H1 (cell line): ENCODE results near the gene EBF3. TPM values are rescaled to one million over a fixed set of nuclear protein-coding genes. Genes with fewer than 3 reads are reported as not detected.

Source experiments
- CTCF ChIA-PET: fragments of 300-600 bp; sonication (Branson Sonifier 250); formaldehyde crosslinking; loops from one replicate; lab custom pipeline; 2021; ENCODE audit not compliant: partially characterized antibody; lab: Charles Lee
- POLR2A ChIA-PET: fragments of 300-600 bp; sonication (Branson Sonifier 250); formaldehyde crosslinking; loops from one replicate; lab custom pipeline; 2021; ENCODE audit warnings: inconsistent platforms; ENCODE audit not compliant: partially characterized antibody; lab: Charles Lee
- DNase-seq, 2 experiments: peaks; one replicate each; pipeline versions ENCODE4 v3.0.0 to v3.0.0-alpha.2; 2010 to 2022; ENCODE audit warnings: low spot score in 2 of 2, low read depth in 1 of 2, mixed read lengths in 1 of 2
- FAIRE-seq: peaks from 2 replicates; lab custom pipeline; 2011; peaks lifted over from hg19 to GRCh38; lab: Jason Lieb, UNC
- H2AFZ ChIP-seq: 2 replicates; pipeline ENCODE4 v1.8.1; 2012; ENCODE audit warnings: low read length, inconsistent platforms
- H2AK5ac ChIP-seq: 2 replicates; pipeline ENCODE4 v1.6.1; 2013; ENCODE audit warnings: low read depth, low read length
- H2BK120ac ChIP-seq: replicated peaks from 2 replicates; pipeline ENCODE3; 2013; ENCODE audit warnings: low read depth, low read length, inconsistent platforms
- H2BK12ac ChIP-seq: 2 replicates; pipeline ENCODE4 v1.6.1; 2013; ENCODE audit warnings: low read depth, low read length
- H2BK15ac ChIP-seq: 2 replicates; pipeline ENCODE4 v1.6.1; 2013; ENCODE audit warnings: low read length
- H2BK20ac ChIP-seq: 2 replicates; pipeline ENCODE4 v1.6.1; 2013; ENCODE audit warnings: low read length
- H2BK5ac ChIP-seq: 2 replicates; pipeline ENCODE4 v1.6.1; 2013; ENCODE audit warnings: low read depth, low read length
- H3K14ac ChIP-seq: 2 replicates; pipeline ENCODE4 v1.6.1; 2013; ENCODE audit warnings: inconsistent platforms; ENCODE audit not compliant: insufficient read length
- H3K18ac ChIP-seq: 2 replicates; pipeline ENCODE4 v1.6.1; 2013; ENCODE audit warnings: low read length; ENCODE audit errors: extremely low read depth
- H3K23ac ChIP-seq: 2 replicates; pipeline ENCODE4 v1.6.1; 2013; ENCODE audit warnings: inconsistent platforms; ENCODE audit not compliant: insufficient read length
- H3K23me2 ChIP-seq: 2 replicates; pipeline ENCODE4 v1.6.1; 2013; ENCODE audit warnings: low read depth, low read length
- H3K27ac ChIP-seq: 2 replicates; pipeline ENCODE4 v1.6.1; 2011; ENCODE audit warnings: low read depth, low read length, inconsistent platforms
- H3K27me3 ChIP-seq, 4 experiments: replicated peaks in 1 of 4; 1 replicate in 1 of 4; 2 replicates in 3 of 4; pipeline versions ENCODE4 v1.6.1 to v1.8.1; 2011 to 2013; ENCODE audit warnings: low read length in 3 of 4, mild to moderate bottlenecking in 3 of 4, inconsistent platforms in 2 of 4, mixed read lengths in 2 of 4, moderate library complexity in 1 of 4; ENCODE audit not compliant: control insufficient read depth in 3 of 4, insufficient read depth in 3 of 4; ENCODE audit errors: extremely low read depth in 1 of 4
- H3K36me3 ChIP-seq, 4 experiments: 2 replicates each; pipeline versions ENCODE4 v1.6.1 to v1.8.1; 2011 to 2013; ENCODE audit warnings: mild to moderate bottlenecking in 4 of 4, low read length in 3 of 4, moderate library complexity in 2 of 4, control low read depth in 1 of 4, inconsistent platforms in 1 of 4; ENCODE audit not compliant: insufficient read depth in 4 of 4, control insufficient read depth in 2 of 4
- H3K4ac ChIP-seq: replicated peaks from 2 replicates; pipeline ENCODE3; 2013; ENCODE audit warnings: low read length, low read depth, mixed read lengths, inconsistent platforms; ENCODE audit not compliant: insufficient read length
- H3K4me1 ChIP-seq, 4 experiments: replicated peaks in 1 of 4; 1 replicate in 1 of 4; 2 replicates in 3 of 4; pipeline versions ENCODE4 v1.6.1 to v1.8.1; 2011 to 2013; ENCODE audit warnings: low read length in 3 of 4, inconsistent platforms in 2 of 4, mixed read lengths in 1 of 4; ENCODE audit not compliant: insufficient read depth in 4 of 4, control insufficient read depth in 3 of 4
- H3K4me2 ChIP-seq, 2 experiments: 2 replicates each; pipeline versions ENCODE4 v1.6.1 to v1.8.1; 2011 to 2013; ENCODE audit warnings: low read depth in 2 of 2, low read length in 2 of 2, control low read depth in 1 of 2, inconsistent platforms in 1 of 2, mild to moderate bottlenecking in 1 of 2; ENCODE audit not compliant: insufficient read depth in 1 of 2
- H3K4me3 ChIP-seq, 4 experiments: fragments of 200-600, 300-600 bp in 1 of 4; sonication (generic), shearing (Covaris generic), sonication (Bioruptor Twin) in 1 of 4; 2 replicates each; pipeline versions ENCODE4 v1.5.1 to v1.8.1; 2011 to 2016; ENCODE audit warnings: low read length in 4 of 4, low read depth in 3 of 4, control low read depth in 2 of 4, inconsistent platforms in 2 of 4, mild to moderate bottlenecking in 2 of 4, mixed read lengths in 1 of 4, moderate library complexity in 1 of 4; ENCODE audit not compliant: insufficient read depth in 2 of 4; ENCODE audit errors: extremely low read depth in 1 of 4
- H3K56ac ChIP-seq: replicated peaks from 2 replicates; pipeline ENCODE3; 2013; ENCODE audit warnings: low read depth, mild to moderate bottlenecking, mixed read lengths, low read length, inconsistent platforms; ENCODE audit not compliant: insufficient read length
- H3K79me1 ChIP-seq: 2 replicates; pipeline ENCODE4 v1.6.1; 2013; ENCODE audit warnings: low read depth, low read length, control low read depth
- H3K79me2 ChIP-seq, 2 experiments: 2 replicates each; pipeline versions ENCODE4 v1.6.1 to v1.8.1; 2012 to 2013; ENCODE audit warnings: low read length in 2 of 2, mild to moderate bottlenecking in 2 of 2, inconsistent platforms in 1 of 2; ENCODE audit not compliant: insufficient read depth in 2 of 2, control insufficient read depth in 1 of 2
- H3K9ac ChIP-seq, 4 experiments: replicated peaks in 1 of 4; 1 replicate in 1 of 4; 2 replicates in 3 of 4; pipeline versions ENCODE4 v1.6.1 to v1.8.1; 2011 to 2013; ENCODE audit warnings: low read depth in 3 of 4, low read length in 3 of 4, control low read depth in 2 of 4, mild to moderate bottlenecking in 2 of 4, moderate library complexity in 2 of 4, inconsistent platforms in 1 of 4; ENCODE audit errors: extremely low read depth in 1 of 4
- H3K9me3 ChIP-seq, 2 experiments: 2 replicates each; pipeline versions ENCODE4 v1.6.1 to v1.8.1; 2012 to 2013; ENCODE audit warnings: mild to moderate bottlenecking in 2 of 2, moderate library complexity in 2 of 2, control low read depth in 1 of 2, inconsistent platforms in 1 of 2, low read depth in 1 of 2, low read length in 1 of 2, mixed read lengths in 1 of 2; ENCODE audit not compliant: insufficient read depth in 2 of 2
- H4K20me1 ChIP-seq, 2 experiments: replicated peaks in 1 of 2; 2 replicates each; pipeline versions ENCODE3 to v1.8.1; 2011 to 2013; ENCODE audit warnings: inconsistent platforms in 2 of 2, low read length in 2 of 2, mild to moderate bottlenecking in 1 of 2; ENCODE audit not compliant: insufficient read depth in 2 of 2, control insufficient read depth in 1 of 2
- H4K5ac ChIP-seq: 2 replicates; pipeline ENCODE4 v1.6.1; 2013; ENCODE audit warnings: low read length, low read depth, mixed read lengths, inconsistent platforms; ENCODE audit not compliant: insufficient read length
- H4K8ac ChIP-seq: 2 replicates; pipeline ENCODE4 v1.8.0; 2013; ENCODE audit warnings: mild to moderate bottlenecking, moderate library complexity, low read length, inconsistent platforms; ENCODE audit not compliant: insufficient read depth; ENCODE audit errors: extremely low read depth
- H4K91ac ChIP-seq: replicated peaks from 2 replicates; pipeline ENCODE3; 2013; ENCODE audit warnings: low read length, mixed read lengths, inconsistent platforms; ENCODE audit not compliant: insufficient read length
- ASH2L ChIP-seq: fragments of 200-600, 300-600 bp; sonication (generic); IDR thresholded peaks from one replicate; pipeline ENCODE4 v1.7.1; 2017; ENCODE audit warnings: low read length
- CTBP2 ChIP-seq: IDR thresholded peaks from 2 replicates; pipeline ENCODE4 v1.7.0; 2011; ENCODE audit warnings: borderline replicate concordance, mild to moderate bottlenecking, moderate library complexity, mixed read lengths, low read length; ENCODE audit not compliant: insufficient read depth, insufficient read length
- EP300 ChIP-seq, 2 experiments: IDR thresholded peaks; 1 replicate in 1 of 2; 2 replicates in 1 of 2; pipeline ENCODE4 v1.6.1; 2011 to 2012; ENCODE audit warnings: low read depth in 2 of 2, low read length in 2 of 2, mild to moderate bottlenecking in 2 of 2, borderline replicate concordance in 1 of 2, inconsistent platforms in 1 of 2, moderate library complexity in 1 of 2
- GABPA ChIP-seq: IDR thresholded peaks from 2 replicates; pipeline ENCODE4 v1.6.1; 2011; ENCODE audit warnings: mild to moderate bottlenecking, low read length, moderate library complexity, borderline replicate concordance; ENCODE audit not compliant: insufficient read depth
- NRF1 ChIP-seq: IDR thresholded peaks from 2 replicates; pipeline ENCODE4 v1.6.1; 2011; ENCODE audit warnings: mild to moderate bottlenecking, low read depth, low read length, improper control_type of control experiment
- SP1 ChIP-seq: IDR thresholded peaks from 2 replicates; pipeline ENCODE4 v1.6.1; 2011; ENCODE audit warnings: low read depth, low read length
- SRF ChIP-seq: IDR thresholded peaks from 2 replicates; pipeline ENCODE4 v1.6.1; 2011; ENCODE audit warnings: mild to moderate bottlenecking, low read depth, low read length, moderate library complexity
- TAF1 ChIP-seq: IDR thresholded peaks from 2 replicates; pipeline ENCODE4 v1.6.1; 2011; ENCODE audit warnings: mild to moderate bottlenecking, low read depth, low read length
- TBP ChIP-seq: IDR thresholded peaks from 2 replicates; pipeline ENCODE4 v1.6.1; 2011; ENCODE audit warnings: low read depth, low read length, improper control_type of control experiment
- ZNF274 ChIP-seq: IDR thresholded peaks from 2 replicates; pipeline ENCODE4 v1.7.0; 2012; ENCODE audit warnings: low read length, borderline replicate concordance; ENCODE audit errors: extremely low read depth
- WGBS, 2 experiments: shearing (Covaris generic) in 1 of 2; methylation state at CpG; one replicate each; pipeline versions ENCODE4 v1.1.6 to v1.1.7; 2013 to 2015; ENCODE audit warnings: low lambda C conversion rate in 2 of 2, mixed read lengths in 2 of 2, inconsistent platforms in 1 of 2, low coverage in 1 of 2, missing lambda C conversion rate in 1 of 2; ENCODE audit not compliant: insufficient replicate concordance in 2 of 2, insufficient coverage in 1 of 2, insufficient read length in 1 of 2; ENCODE audit errors: extremely low coverage in 1 of 2, missing lambda C conversion rate in 1 of 2; 5-methylcytosine and 5-hydroxymethylcytosine counted together
- polyA plus RNA-seq, 7 experiments: library from polyadenylated mRNA; depleted of rRNA in 3 of 7; stranded (reverse) in 5 of 7; unstranded in 2 of 7; fragments of >200 nt in 5 of 7; fragments of 200-250 nt in 2 of 7; gene quantifications; 1 replicate in 5 of 7; 2 replicates in 1 of 7; 4 replicates in 1 of 7; pipeline versions ENCODE4 v1.2.1 to v1.2.3, GENCODE V29; 2011 to 2013; ENCODE audit warnings: missing spikeins in 2 of 7, mixed read lengths in 2 of 7
- total RNA-seq: library from RNA; stranded (reverse); fragmentation: NEBNext Ultra II Directional; extraction: Animal tissue kit (Norgen Biotek cat#: 25700); gene quantifications from 2 replicates; pipeline ENCODE4 v1.2.1, GENCODE V29; 2021

EBF3 gene
- total and polyA plus RNA-seq, 2 of the 8 experiments (the other 6 are each of a cell fraction or from before 2014, with no cell fraction given), result 0.08 to 0.26 TPM

- Histone ChIP-seq H3K56ac (no peak overlapping the region), H2AK5ac (no peak overlapping the region), H4K8ac (no peak overlapping the region), H4K20me1 (no peaks in the 10 kb centered on the region), H3K9me3 (no peaks in the 10 kb centered on the region), H3K79me1 (no peaks in the 10 kb centered on the region), H2BK5ac (no peak overlapping the region), H3K36me3 (no peaks in the 10 kb centered on the region), H3K4ac (no peak overlapping the region), H3K27ac (no peak overlapping the region), H3K14ac (no peak overlapping the region), H2BK12ac (no peak overlapping the region), H4K91ac (no peak overlapping the region), H3K9ac (no peak overlapping the region), H3K27me3 (no peaks in the 10 kb centered on the region), H2AFZ (no peak overlapping the region), H3K4me1 (no peaks in the 10 kb centered on the region), H3K18ac (no peak overlapping the region), H3K4me2 (no peak overlapping the region), H4K5ac (no peak overlapping the region), H3K23ac (no peak overlapping the region), H3K4me3 (no peak overlapping the region), H2BK20ac (no peak overlapping the region), H3K23me2 (no peaks in the 10 kb centered on the region), H2BK15ac (no peak overlapping the region), H3K79me2 (no peaks in the 10 kb centered on the region), H2BK120ac (no peak overlapping the region)
- ChIA-PET CTCF (no interaction called here), POLR2A (no interaction called here)
- FAIRE-seq (no peak), DNase-seq (no peak)
- no peak for TF ChIP-seq SP1
- TF ChIP-seq CTBP2, result no peak
- no peak for TF ChIP-seq TBP
- no peak for TF ChIP-seq ASH2L
- TF ChIP-seq SRF, result no peak
- no peak for TF ChIP-seq GABPA
- no peak for TF ChIP-seq ZNF274
- TF ChIP-seq EP300 (IDR thresholded peaks at IDR 0.05; ENCODE audit: borderline replicate concordance in 1 of 2, low read depth in 2 of 2, low read length in 2 of 2), result no peak
- TF ChIP-seq NRF1, result no peak
- no peak for TF ChIP-seq TAF1
- WGBS, 2 experiments, result 96% methylated on average over 7 of the region's 7 CpGs; no CpG with 5 or more reads in 1 of the 2 experiments
Measured at GRCh38 chr10:129836253-129836652, 127.8 kb downstream of the EBF3 start.
